GM12891 (cell line): ENCODE data around the gene ZSWIM6.

Experiments
- DNase-seq: peaks from one replicate; pipeline ENCODE4 v3.0.0; 2011; ENCODE audit warnings: low spot score; ENCODE audit not compliant: insufficient read length
- FAIRE-seq: peaks from 2 replicates; lab custom pipeline; 2011; peaks lifted over from hg19 to GRCh38; lab: Jason Lieb, UNC
- PAX5 ChIP-seq: IDR thresholded peaks from 2 replicates; pipeline ENCODE4 v1.6.1; 2011; ENCODE audit warnings: low read length, moderate library complexity, mild to moderate bottlenecking; ENCODE audit not compliant: insufficient read depth, severe bottlenecking
- POLR2A ChIP-seq: IDR thresholded peaks from 2 replicates; pipeline ENCODE4 v1.6.1; 2011; ENCODE audit warnings: low read depth, low read length, control low read depth
- POLR2AphosphoS5 ChIP-seq: IDR thresholded peaks from 2 replicates; pipeline ENCODE4 v1.6.1; 2011; ENCODE audit warnings: low read depth, low read length, control low read depth
- POU2F2 ChIP-seq: IDR thresholded peaks from 2 replicates; pipeline ENCODE4 v1.6.1; 2011; ENCODE audit warnings: low read depth, mild to moderate bottlenecking, control low read depth, low read length, moderate library complexity
- SPI1 ChIP-seq: IDR thresholded peaks from 2 replicates; pipeline ENCODE4 v1.6.1; 2011; ENCODE audit warnings: low read depth, low read length, control low read depth
- TAF1 ChIP-seq: IDR thresholded peaks from 2 replicates; pipeline ENCODE4 v1.6.1; 2011; ENCODE audit warnings: low read depth, low read length, control low read depth

Gene ZSWIM6

GRCh38 chr5:61575581-61575980 lies 243.5 kb downstream of the ZSWIM6 start:
- FAIRE-seq (no peak), DNase-seq (no peak)
- TF ChIP-seq SPI1 = no peak
- TF ChIP-seq PAX5 = no peak
- TF ChIP-seq POU2F2 = no peak
- TF ChIP-seq TAF1 = no peak
- TF ChIP-seq POLR2A = no peak
- TF ChIP-seq POLR2AphosphoS5 = no peak

GRCh38 chr5:61576556-61576955 lies 244.5 kb downstream of the ZSWIM6 start:
- FAIRE-seq (no peak), DNase-seq (no peak)
- no peak for TF ChIP-seq POU2F2
- no peak for TF ChIP-seq TAF1
- TF ChIP-seq POLR2AphosphoS5 = no peak
- no peak for TF ChIP-seq SPI1
- no peak for TF ChIP-seq POLR2A

- TF ChIP-seq PAX5 (no peak), POLR2AphosphoS5 (no peak), POLR2A (no peak), POU2F2 (no peak), TAF1 (no peak), SPI1 (no peak)
- DNase-seq (no peak), FAIRE-seq (no peak)
Observed at GRCh38 chr5:61578858-61579503, 246.9 kb downstream of the ZSWIM6 start.

- FAIRE-seq = no peak
- TF ChIP-seq POLR2AphosphoS5 (no peak), POU2F2 (no peak), POLR2A (no peak), TAF1 (no peak), PAX5 (no peak), SPI1 (no peak)
- DNase-seq = no peak
Observed at GRCh38 chr5:61582205-61582820, 250.3 kb downstream of the ZSWIM6 start.

DNA sequence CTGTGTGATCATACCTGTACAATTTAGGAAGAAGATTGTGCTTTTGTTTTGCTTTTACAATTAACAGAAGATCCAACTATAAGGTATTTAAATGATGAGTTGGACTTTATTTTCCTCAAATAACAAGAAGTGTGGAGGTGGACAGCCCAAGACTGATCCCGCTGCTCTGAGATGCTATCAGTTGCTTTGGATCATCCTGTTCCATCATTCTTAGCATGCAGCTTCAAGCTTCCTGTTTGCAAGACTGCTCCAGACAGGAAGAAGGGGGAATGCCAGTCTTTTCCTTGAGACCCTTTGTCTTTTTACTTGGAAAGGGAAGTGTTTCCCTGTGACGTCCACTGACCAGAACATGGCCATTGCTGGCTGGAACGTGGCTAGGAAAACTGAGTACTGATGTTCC lies 250.8 kb downstream of the ZSWIM6 start:
- FAIRE-seq (no peak), DNase-seq (no peak)
- TF ChIP-seq POLR2AphosphoS5 (no peak), TAF1 (no peak), POU2F2 (no peak), POLR2A (no peak), SPI1 (no peak)

- no peak for DNase-seq
- no peak for FAIRE-seq
- TF ChIP-seq POLR2A (no peak), PAX5 (no peak), POLR2AphosphoS5 (no peak), TAF1 (no peak), SPI1 (no peak), POU2F2 (no peak)
Observed at GRCh38 chr5:61586096-61587084, 254.3 kb downstream of the ZSWIM6 start.

- DNase-seq (no peak), FAIRE-seq (no peak)
- TF ChIP-seq POU2F2 = no peak
- no peak for TF ChIP-seq PAX5
- no peak for TF ChIP-seq SPI1
- TF ChIP-seq TAF1 = no peak
- no peak for TF ChIP-seq POLR2A
- no peak for TF ChIP-seq POLR2AphosphoS5
Observed at GRCh38 chr5:61587125-61587524, 255.1 kb downstream of the ZSWIM6 start.

GRCh38 chr5:61588216-61588615 lies 256.2 kb downstream of the ZSWIM6 start:
- FAIRE-seq = no peak
- no peak for DNase-seq
- TF ChIP-seq POU2F2 (no peak), SPI1 (no peak), TAF1 (no peak), POLR2A (no peak), POLR2AphosphoS5 (no peak), PAX5 (no peak)

GRCh38 chr5:61589946-61590345 lies 257.9 kb downstream of the ZSWIM6 start:
- no peak for DNase-seq
- TF ChIP-seq SPI1 (no peak), POLR2AphosphoS5 (no peak), POU2F2 (no peak), TAF1 (no peak), POLR2A (no peak), PAX5 (no peak)
- no peak for FAIRE-seq

DNA sequence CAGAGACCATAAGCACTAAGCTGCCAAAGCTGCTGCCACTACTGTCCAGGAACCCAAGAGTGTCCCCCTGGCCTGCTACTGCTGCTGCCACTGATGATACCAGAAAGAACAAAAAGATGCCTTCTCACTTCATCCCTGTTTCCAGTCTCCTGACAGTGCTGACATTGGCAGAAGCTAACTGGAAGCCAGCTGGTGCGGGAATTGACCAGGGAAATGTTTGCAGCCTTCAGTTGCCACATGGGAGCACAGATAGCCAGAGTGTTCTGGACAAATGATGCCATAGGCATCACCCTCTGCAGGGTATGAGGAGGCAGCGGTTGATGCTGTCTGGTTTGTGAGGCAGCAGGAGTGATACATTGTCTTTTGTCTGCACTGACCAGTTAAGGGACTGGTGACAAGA lies 258.4 kb downstream of the ZSWIM6 start:
- no peak for TF ChIP-seq SPI1
- no peak for TF ChIP-seq PAX5
- no peak for TF ChIP-seq POU2F2
- TF ChIP-seq POLR2AphosphoS5 = no peak
- TF ChIP-seq POLR2A = no peak
- no peak for TF ChIP-seq TAF1
- DNase-seq = no peak
- FAIRE-seq = no peak
